Fibroblast of upper back skin (primary cell): Measurements from ENCODE around the gene UCK2.

Source experiments
- DNase-seq: peaks from one replicate; pipeline ENCODE4 v3.0.0-alpha.2; 2013

Gene UCK2

DNA sequence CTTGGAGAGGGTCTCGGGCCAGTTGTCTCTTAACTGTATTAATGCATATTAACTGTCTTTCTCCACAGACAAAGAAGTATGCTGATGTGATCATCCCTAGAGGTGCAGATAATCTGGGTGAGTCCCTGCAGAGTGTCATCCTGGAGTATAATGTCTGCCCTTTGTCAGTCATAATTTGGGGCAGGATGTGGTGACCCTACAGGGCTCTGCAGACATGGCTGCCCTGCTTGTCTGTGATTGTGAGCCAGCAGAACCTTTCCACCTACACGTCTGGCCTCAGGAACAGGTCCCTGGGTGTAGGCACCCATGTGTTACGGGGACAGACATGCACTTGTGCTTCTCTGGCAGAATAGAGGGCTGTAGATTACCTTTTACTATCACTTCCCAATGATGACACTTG lies 78.4 kb downstream of the UCK2 start:
- DNase-seq: no peak

GRCh38 chr1:165907256-165907857 lies 79.9 kb downstream of the UCK2 start:
- DNase-seq: peak; percentile 33

GRCh38 chr1:165910764-165911421 lies 83.5 kb downstream of the UCK2 start:
- no peak for DNase-seq

GRCh38 chr1:165911609-165912281 lies 84.3 kb downstream of the UCK2 start:
- no peak for DNase-seq

DNA sequence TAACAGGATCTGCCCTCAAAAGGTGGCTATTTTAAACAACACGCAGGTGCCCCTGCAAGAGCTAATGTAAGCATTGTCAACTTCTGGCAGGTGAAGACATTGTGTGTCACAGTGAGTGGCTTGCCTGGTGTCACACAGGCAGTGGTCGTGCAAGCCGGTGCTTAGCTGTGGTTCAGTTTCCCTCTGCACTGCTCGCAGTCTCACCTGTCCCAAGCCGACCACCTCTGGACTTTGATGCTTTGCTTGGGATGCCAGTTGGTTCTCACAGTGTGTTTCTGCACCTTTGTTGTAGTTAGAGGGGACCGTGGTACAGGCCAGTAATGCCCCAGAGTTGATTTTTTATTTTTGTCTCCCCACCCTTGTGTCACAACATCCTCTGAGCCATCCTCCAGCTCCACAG lies 85.2 kb downstream of the UCK2 start:
- no peak for DNase-seq

DNA sequence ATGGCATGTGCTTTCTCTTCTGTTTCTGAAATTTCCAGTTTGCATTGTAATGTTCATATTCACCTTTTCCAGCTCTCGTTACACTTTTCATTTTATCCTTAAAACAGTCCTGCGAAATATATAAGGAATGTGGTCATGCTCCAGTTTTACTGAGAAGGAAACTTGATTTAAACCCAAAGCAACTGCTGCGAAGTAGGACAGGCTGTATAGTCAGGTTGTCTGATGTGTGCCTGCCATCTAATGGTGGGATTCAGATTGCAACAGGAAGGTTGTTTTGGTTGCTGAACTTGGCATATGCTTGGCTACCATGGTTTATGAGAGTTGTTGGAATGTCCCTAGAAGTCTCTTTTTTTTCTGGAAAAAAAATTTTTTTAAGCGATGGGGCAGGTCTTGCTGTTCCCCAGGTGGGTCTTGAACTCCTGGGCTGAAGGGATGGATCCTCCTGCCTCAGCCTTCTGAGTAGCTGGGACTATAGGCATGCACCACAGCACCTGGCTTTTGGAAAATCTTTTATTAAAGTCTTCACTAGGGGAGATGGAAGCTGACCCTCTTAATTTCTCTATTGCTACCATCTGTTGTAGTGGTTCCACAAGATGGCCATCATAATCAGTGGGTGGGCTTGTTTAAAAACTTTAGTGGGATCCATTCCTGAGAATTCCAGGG lies 86.9 kb downstream of the UCK2 start:
- DNase-seq: peak; percentile 81

GRCh38 chr1:165915480-165915879 lies 88.1 kb downstream of the UCK2 start:
- DNase-seq: no peak

DNA sequence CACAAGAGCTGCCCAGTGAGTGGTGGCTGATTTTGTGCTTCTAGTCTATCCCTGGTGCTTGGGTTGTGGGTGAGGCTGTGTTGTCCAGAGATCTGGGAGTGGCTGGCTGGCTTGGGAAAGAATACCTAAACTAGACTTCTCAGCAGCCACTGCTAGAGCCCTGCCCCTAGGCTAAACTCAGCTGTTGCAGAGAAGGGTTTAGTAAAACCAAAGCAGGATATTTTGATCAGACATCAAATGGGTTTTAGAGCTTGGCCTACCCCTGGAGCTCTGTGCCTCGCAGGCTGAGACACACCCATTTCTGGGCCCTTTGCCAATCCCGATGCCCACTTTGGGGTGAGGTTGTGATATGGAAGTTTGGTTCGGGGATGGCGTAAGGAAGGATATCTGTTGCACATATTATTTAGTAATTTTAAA lies 88.5 kb downstream of the UCK2 start:
- no peak for DNase-seq

DNA sequence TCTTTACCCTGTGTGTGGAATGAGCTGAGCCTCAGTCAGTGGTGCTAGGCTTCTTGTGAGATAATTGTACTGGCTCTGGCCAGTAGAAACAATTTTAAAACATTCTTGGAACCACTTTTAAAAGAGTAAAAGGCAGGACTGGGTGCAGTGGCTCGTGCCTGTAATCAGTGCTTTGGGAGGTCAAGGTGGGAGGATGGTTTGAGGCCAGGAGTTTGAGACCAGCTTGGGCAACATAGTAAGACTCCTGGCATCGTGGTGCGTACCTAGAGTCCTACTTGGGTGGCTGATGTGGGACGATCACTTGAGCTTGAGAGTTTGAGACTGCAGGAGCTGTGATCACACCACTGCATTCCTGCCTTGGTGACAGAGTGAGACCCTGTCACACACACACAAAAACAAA lies 89.8 kb downstream of the UCK2 start:
- no peak for DNase-seq

GRCh38 chr1:165924117-165924516 lies 96.7 kb downstream of the UCK2 start:
- no peak for DNase-seq

DNA sequence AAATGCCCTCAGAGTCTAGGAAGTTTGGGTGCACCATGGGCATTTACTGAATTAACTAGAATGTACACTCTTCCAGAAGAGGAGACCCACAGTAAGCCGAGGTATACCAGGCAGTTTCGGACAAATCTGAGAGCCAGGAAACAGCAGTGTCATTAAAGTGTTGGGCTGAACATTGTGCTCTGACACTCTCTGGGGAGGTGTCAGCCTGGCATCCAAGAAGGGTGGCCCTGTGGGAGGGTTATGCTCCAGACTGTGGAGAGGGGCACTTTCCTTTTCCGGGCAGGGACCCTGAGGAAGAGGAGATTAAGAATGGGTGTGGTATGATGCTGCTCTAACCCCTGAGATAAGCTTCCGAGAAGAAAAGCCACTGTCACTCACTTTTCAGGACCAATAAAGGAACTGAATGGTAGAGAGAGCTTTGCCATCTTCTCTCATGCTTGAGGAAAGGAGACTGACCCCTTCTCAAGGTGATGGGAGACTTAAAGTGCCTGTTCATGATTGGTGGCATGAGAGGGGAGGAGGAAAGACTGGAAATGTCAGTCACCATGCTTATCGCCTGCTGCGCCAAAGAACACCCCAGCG lies 98.2 kb downstream of the UCK2 start:
- no peak for DNase-seq

DNA sequence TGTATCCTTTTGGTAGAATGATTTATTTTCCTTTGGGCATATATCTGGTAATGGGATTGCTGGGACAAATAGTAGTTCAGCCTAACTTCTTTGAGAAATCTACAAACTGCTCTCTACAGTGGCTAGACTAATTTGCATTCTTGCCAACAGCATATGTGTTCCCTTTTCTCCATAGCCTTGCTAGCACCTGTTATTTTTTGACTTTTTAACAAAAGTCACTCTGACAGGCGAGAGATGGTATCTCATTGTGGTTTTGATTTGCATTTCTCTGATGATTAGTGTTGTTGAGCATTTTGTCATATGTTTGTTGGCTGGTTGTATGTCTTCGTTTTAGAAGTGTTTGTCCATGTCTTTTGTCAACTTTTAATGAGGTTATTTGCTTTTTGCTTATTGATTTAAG lies 99.8 kb downstream of the UCK2 start:
- DNase-seq: no peak

GRCh38 chr1:165928075-165928731 lies 100.8 kb downstream of the UCK2 start:
- DNase-seq: peak; percentile 43

GRCh38 chr1:165930961-165931360 lies 103.5 kb downstream of the UCK2 start:
- no peak for DNase-seq

- DNase-seq: no peak
Measured at GRCh38 chr1:165933446-165934170, 106.2 kb downstream of the UCK2 start.

DNA sequence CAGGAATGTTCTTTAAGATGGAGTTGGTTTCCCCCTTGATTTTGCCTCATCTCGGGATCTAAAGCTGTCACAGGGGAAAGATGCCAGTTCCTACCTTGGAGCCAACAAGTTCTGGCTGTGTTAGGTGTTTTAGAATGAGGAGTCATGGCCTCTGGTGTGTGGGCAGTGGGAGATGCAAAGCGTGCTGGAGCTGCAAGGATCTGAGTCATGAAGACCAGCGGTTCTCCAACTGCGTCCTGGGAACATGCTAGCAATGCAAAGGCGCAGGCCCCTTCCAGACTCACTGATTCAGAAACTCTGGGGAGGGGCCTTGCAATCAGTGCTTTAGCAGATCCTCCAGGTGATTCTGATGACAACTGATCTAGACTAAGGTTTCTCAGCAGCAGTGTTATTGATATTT lies 109.1 kb downstream of the UCK2 start:
- no peak for DNase-seq

GRCh38 chr1:165937829-165938228 lies 110.4 kb downstream of the UCK2 start:
- DNase-seq: no peak

DNA sequence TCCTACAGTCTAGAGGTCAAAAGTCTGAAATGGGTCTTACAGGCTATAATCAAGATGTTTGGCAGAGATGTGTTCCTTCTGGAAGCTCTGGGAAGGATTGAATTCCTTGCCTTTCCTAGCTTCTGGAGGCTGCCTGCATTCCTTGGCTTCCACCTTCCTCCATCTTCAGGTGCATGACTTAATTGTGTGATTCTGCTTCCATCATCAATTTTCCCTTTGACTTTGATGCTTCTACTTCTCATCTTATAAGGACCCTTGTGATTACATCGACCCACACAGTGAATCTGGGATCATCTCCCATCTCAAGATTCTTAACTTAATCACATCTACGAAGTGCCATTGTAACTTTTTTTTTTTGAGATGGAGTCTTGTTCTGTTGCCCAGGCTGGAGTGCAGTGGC lies 111.4 kb downstream of the UCK2 start:
- no peak for DNase-seq

- DNase-seq: no peak
Measured at GRCh38 chr1:165941531-165941930, 114.1 kb downstream of the UCK2 start.

GRCh38 chr1:165942062-165942461 lies 114.6 kb downstream of the UCK2 start:
- no peak for DNase-seq

GRCh38 chr1:165942927-165943597 lies 115.6 kb downstream of the UCK2 start:
- DNase-seq: no peak

GRCh38 chr1:165945911-165946310 lies 118.5 kb downstream of the UCK2 start:
- no peak for DNase-seq
